Mesenchymal stem cell (in vitro differentiated cells and primary cell): Measurements from ENCODE around the gene CYP11A1.

Source experiments
- DNase-seq: peaks from one replicate; pipeline ENCODE4 v3.0.0-alpha.2; 2013
- H2AFZ ChIP-seq: one replicate; pipeline ENCODE4 v1.6.1; 2013; ENCODE audit warnings: low read depth, mild to moderate bottlenecking, control low read depth, inconsistent platforms, low read length, moderate library complexity
- H2AK5ac ChIP-seq: 2 replicates; pipeline ENCODE4 v1.6.1; 2013; ENCODE audit warnings: low read length, moderate library complexity, mild to moderate bottlenecking, inconsistent platforms; ENCODE audit not compliant: severe bottlenecking
- H2BK120ac ChIP-seq: one replicate; pipeline ENCODE4 v1.6.1; 2013; ENCODE audit warnings: low read depth, mild to moderate bottlenecking, inconsistent platforms, low read length, moderate library complexity
- H2BK12ac ChIP-seq, 2 experiments: one replicate each; pipeline ENCODE4 v1.6.1; 2013; ENCODE audit warnings: inconsistent platforms in 2 of 2, low read length in 2 of 2, mild to moderate bottlenecking in 2 of 2, moderate library complexity in 2 of 2, control low read depth in 1 of 2
- H2BK15ac ChIP-seq: one replicate; pipeline ENCODE4 v1.6.1; 2013; ENCODE audit warnings: mild to moderate bottlenecking, low read depth, inconsistent platforms; ENCODE audit not compliant: poor library complexity, severe bottlenecking
- H2BK5ac ChIP-seq: 2 replicates; pipeline ENCODE4 v1.6.1; 2013; ENCODE audit warnings: low read depth, mild to moderate bottlenecking, low read length, control low read depth, inconsistent platforms; ENCODE audit not compliant: poor library complexity, severe bottlenecking
- H3K14ac ChIP-seq, 2 experiments: one replicate each; pipeline ENCODE4 v1.6.1; 2013; ENCODE audit warnings: inconsistent platforms in 2 of 2, low read length in 2 of 2, control low read depth in 1 of 2, mild to moderate bottlenecking in 1 of 2, moderate library complexity in 1 of 2
- H3K18ac ChIP-seq, 2 experiments: one replicate each; pipeline ENCODE4 v1.6.1; 2013; ENCODE audit warnings: inconsistent platforms in 2 of 2, low read length in 2 of 2, control low read depth in 1 of 2, low read depth in 1 of 2, mild to moderate bottlenecking in 1 of 2
- H3K23ac ChIP-seq, 2 experiments: one replicate each; pipeline ENCODE4 v1.6.1; 2013; ENCODE audit warnings: inconsistent platforms in 2 of 2, low read length in 2 of 2, mild to moderate bottlenecking in 2 of 2, moderate library complexity in 2 of 2, control low read depth in 1 of 2
- H3K27ac ChIP-seq: 2 replicates; pipeline ENCODE4 v1.5.1; 2013; ENCODE audit warnings: mild to moderate bottlenecking, moderate library complexity, low read length, control low read depth, inconsistent platforms; ENCODE audit not compliant: poor library complexity, severe bottlenecking
- H3K27me3 ChIP-seq, 2 experiments: 2 replicates each; pipeline versions ENCODE4 v1.6.1 to v1.7.0; 2013; ENCODE audit warnings: low read length in 2 of 2, mild to moderate bottlenecking in 2 of 2, moderate library complexity in 2 of 2, control low read depth in 1 of 2, inconsistent platforms in 1 of 2; ENCODE audit not compliant: control insufficient read depth in 1 of 2, insufficient read depth in 1 of 2
- H3K36me3 ChIP-seq, 2 experiments: 2 replicates each; pipeline versions ENCODE4 v1.6.1 to v1.7.0; 2013; ENCODE audit warnings: low read length in 2 of 2, control low read depth in 1 of 2, inconsistent platforms in 1 of 2, low read depth in 1 of 2, mild to moderate bottlenecking in 1 of 2; ENCODE audit not compliant: insufficient read depth in 2 of 2, control insufficient read depth in 1 of 2
- H3K4ac ChIP-seq, 2 experiments: one replicate each; pipeline ENCODE4 v1.6.1; 2013; ENCODE audit warnings: inconsistent platforms in 2 of 2, low read length in 2 of 2, mild to moderate bottlenecking in 2 of 2, moderate library complexity in 2 of 2, control low read depth in 1 of 2, low read depth in 1 of 2
- H3K4me1 ChIP-seq: 2 replicates; pipeline ENCODE4 v1.6.1; 2013; ENCODE audit warnings: low read depth, low read length, control low read depth; ENCODE audit not compliant: control insufficient read depth, insufficient read depth
- H3K4me2 ChIP-seq: 2 replicates; pipeline ENCODE4 v1.6.1; 2013; ENCODE audit warnings: low read length, mild to moderate bottlenecking, inconsistent platforms; ENCODE audit not compliant: poor library complexity, severe bottlenecking
- H3K4me3 ChIP-seq, 2 experiments: 2 replicates each; pipeline versions ENCODE4 v1.5.1 to v1.7.0; 2013; ENCODE audit warnings: low read length in 2 of 2, mild to moderate bottlenecking in 2 of 2, control low read depth in 1 of 2, low read depth in 1 of 2; ENCODE audit not compliant: insufficient read depth in 1 of 2
- H3K79me1 ChIP-seq: replicated peaks from 2 replicates; pipeline ENCODE4 v1.6.1; 2013; ENCODE audit warnings: mild to moderate bottlenecking, control low read depth, low read length, inconsistent platforms; ENCODE audit not compliant: poor library complexity, severe bottlenecking
- H3K9ac ChIP-seq: 2 replicates; pipeline ENCODE4 v1.7.0; 2013; ENCODE audit warnings: mild to moderate bottlenecking, low read length, moderate library complexity
- H3K9me3 ChIP-seq: 2 replicates; pipeline ENCODE4 v1.7.0; 2013; ENCODE audit warnings: mild to moderate bottlenecking, low read length; ENCODE audit not compliant: control insufficient read depth
- H4K8ac ChIP-seq: one replicate; pipeline ENCODE4 v1.6.1; 2013; ENCODE audit warnings: inconsistent platforms, mild to moderate bottlenecking, low read length, moderate library complexity
- H4K91ac ChIP-seq: one replicate; pipeline ENCODE4 v1.6.1; 2013; ENCODE audit warnings: mild to moderate bottlenecking, low read length, inconsistent platforms
- WGBS: methylation state at CpG from one replicate; pipeline ENCODE4 v1.1.7; 2013; ENCODE audit warnings: mixed read lengths; 5-methylcytosine and 5-hydroxymethylcytosine counted together

Gene CYP11A1

GRCh38 chr15:74411686-74412085, 44.2 kb upstream of the CYP11A1 start:
- Histone ChIP-seq H4K8ac (no peak overlapping the region), H2AK5ac (no peak overlapping the region), H3K9ac (no peak overlapping the region), H3K27ac (no peak overlapping the region), H2BK12ac (no peak overlapping the region), H3K27me3 (no peaks in the 10 kb centered on the region), H2BK5ac (no peak overlapping the region), H3K18ac (no peak overlapping the region), H4K91ac (no peak overlapping the region), H3K4me3 (no peak overlapping the region), H3K36me3 (peaks cover 65 to 76% of the 10 kb centered on the region in 2 experiments), H2BK120ac (no peak overlapping the region), H3K79me1 (peaks cover 16% of the 10 kb centered on the region), H2BK15ac (no peak overlapping the region), H3K9me3 (no peaks in the 10 kb centered on the region), H2AFZ (no peak overlapping the region), H3K4me2 (no peak overlapping the region), H3K23ac (no peak overlapping the region), H3K4me1 (peaks cover 54% of the 10 kb centered on the region), H3K4ac (no peak overlapping the region), H3K14ac (no peak overlapping the region)
- no peak for DNase-seq
- WGBS = 98% methylated on average over 12 of the region's 12 CpGs

- H3K4me2 ChIP-seq = no peak overlapping the region
- H4K91ac ChIP-seq = no peak overlapping the region
- no peaks in the 10 kb centered on the region for H3K9me3 ChIP-seq
Observed at GRCh38 chr15:74410502-74410901, 43.1 kb upstream of the CYP11A1 start.

GRCh38 chr15:74409225-74409624, 41.8 kb upstream of the CYP11A1 start:
- peaks cover 14% of the 10 kb centered on the region for H3K79me1 ChIP-seq
- WGBS = 82% methylated on average over 5 of the region's 7 CpGs
- no peak overlapping the region for H2BK120ac ChIP-seq
- H3K36me3 ChIP-seq = peaks cover 41 to 51% of the 10 kb centered on the region in 2 experiments
- H2AK5ac ChIP-seq = peak overlapping the region; percentile 63
- no peaks in the 10 kb centered on the region for H3K9me3 ChIP-seq
- H4K8ac ChIP-seq = no peak overlapping the region
- no peak overlapping the region for H2BK12ac ChIP-seq
- no peak overlapping the region for H3K27ac ChIP-seq
- no peak overlapping the region for H3K4ac ChIP-seq
- H2BK15ac ChIP-seq = no peak overlapping the region
- no peak overlapping the region for H3K4me2 ChIP-seq
- H3K9ac ChIP-seq = peak overlapping the region; percentile 38
- H3K14ac ChIP-seq = no peak overlapping the region
- no peak overlapping the region for H3K18ac ChIP-seq
- no peaks in the 10 kb centered on the region for H3K27me3 ChIP-seq
- no peak overlapping the region for H3K23ac ChIP-seq
- H4K91ac ChIP-seq = no peak overlapping the region
- H2AFZ ChIP-seq = no peak overlapping the region
- H3K4me3 ChIP-seq = peak overlapping the region in 1 of 2 experiments; percentile 3
- H3K4me1 ChIP-seq = peaks cover 45% of the 10 kb centered on the region
- no peak overlapping the region for H2BK5ac ChIP-seq
- no peak for DNase-seq

More at GRCh38 chr15:74410502-74410901, 43.1 kb upstream of the CYP11A1 start:
- Histone ChIP-seq H3K79me1 (peaks cover 15% of the 10 kb centered on the region), H2AK5ac (no peak overlapping the region), H2BK15ac (no peak overlapping the region), H2BK5ac (no peak overlapping the region), H3K9ac (no peak overlapping the region), H2BK12ac (no peak overlapping the region), H2AFZ (no peak overlapping the region), H4K8ac (no peak overlapping the region), H3K4me1 (peaks cover 52% of the 10 kb centered on the region), H3K27ac (no peak overlapping the region), H3K4me3 (no peak overlapping the region), H3K27me3 (no peaks in the 10 kb centered on the region), H2BK120ac (no peak overlapping the region), H3K36me3 (peaks cover 53 to 64% of the 10 kb centered on the region in 2 experiments), H3K14ac (no peak overlapping the region), H3K4ac (no peak overlapping the region), H3K23ac (no peak overlapping the region), H3K18ac (no peak overlapping the region)
- 94% methylated on average over 18 of the region's 18 CpGs for WGBS
- no peak for DNase-seq

GRCh38 chr15:74408815-74409214, 41.4 kb upstream of the CYP11A1 start:
- Histone ChIP-seq H3K14ac (no peak overlapping the region), H3K23ac (no peak overlapping the region), H3K79me1 (peaks cover 12% of the 10 kb centered on the region), H3K18ac (no peak overlapping the region), H3K36me3 (peaks cover 37 to 47% of the 10 kb centered on the region in 2 experiments), H3K4me1 (peaks cover 46% of the 10 kb centered on the region), H2BK15ac (no peak overlapping the region), H3K9ac (peak overlapping the region; percentile 38), H2BK12ac (no peak overlapping the region), H3K9me3 (no peaks in the 10 kb centered on the region), H3K27me3 (no peaks in the 10 kb centered on the region), H3K4ac (no peak overlapping the region), H2BK5ac (no peak overlapping the region), H2BK120ac (no peak overlapping the region), H3K27ac (peak overlapping the region; percentile 83), H3K4me3 (no peak overlapping the region), H3K4me2 (no peak overlapping the region), H4K8ac (peak overlapping the region; percentile 5), H2AFZ (no peak overlapping the region), H4K91ac (no peak overlapping the region), H2AK5ac (peak overlapping the region; percentile 96)
- 89% methylated on average over 7 of the region's 7 CpGs for WGBS
- no peak for DNase-seq
